LNCAP (cell line): ENCODE data around the gene MYO9B.
A peak's percentile ranks its signal among the peaks of the same experiment; 100 is the strongest.

Experiments used
- TF ChIP-seq, protein P1 (sequence below): fragments of 450-650 bp; IDR thresholded peaks from 2 replicates; pipeline ENCODE4 v1.5.1; 2017; ENCODE audit warnings: mild to moderate bottlenecking

MYO9B gene

DNA sequence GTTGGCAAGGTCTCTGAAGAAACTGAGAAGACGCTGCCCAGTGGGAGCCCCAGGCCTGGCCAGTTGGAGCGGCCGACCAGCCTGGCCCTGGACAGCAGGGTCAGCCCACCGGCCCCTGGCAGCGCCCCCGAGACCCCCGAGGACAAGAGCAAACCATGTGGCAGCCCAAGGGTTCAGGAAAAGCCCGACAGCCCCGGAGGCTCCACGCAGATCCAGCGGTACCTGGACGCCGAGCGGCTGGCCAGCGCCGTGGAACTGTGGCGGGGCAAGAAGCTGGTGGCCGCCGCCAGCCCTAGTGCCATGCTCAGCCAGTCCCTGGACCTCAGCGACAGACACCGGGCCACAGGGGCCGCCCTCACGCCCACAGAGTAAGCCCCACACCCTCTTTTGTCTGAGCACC is 119.5 kb downstream of the MYO9B start:
- TF ChIP-seq, protein P1, sequence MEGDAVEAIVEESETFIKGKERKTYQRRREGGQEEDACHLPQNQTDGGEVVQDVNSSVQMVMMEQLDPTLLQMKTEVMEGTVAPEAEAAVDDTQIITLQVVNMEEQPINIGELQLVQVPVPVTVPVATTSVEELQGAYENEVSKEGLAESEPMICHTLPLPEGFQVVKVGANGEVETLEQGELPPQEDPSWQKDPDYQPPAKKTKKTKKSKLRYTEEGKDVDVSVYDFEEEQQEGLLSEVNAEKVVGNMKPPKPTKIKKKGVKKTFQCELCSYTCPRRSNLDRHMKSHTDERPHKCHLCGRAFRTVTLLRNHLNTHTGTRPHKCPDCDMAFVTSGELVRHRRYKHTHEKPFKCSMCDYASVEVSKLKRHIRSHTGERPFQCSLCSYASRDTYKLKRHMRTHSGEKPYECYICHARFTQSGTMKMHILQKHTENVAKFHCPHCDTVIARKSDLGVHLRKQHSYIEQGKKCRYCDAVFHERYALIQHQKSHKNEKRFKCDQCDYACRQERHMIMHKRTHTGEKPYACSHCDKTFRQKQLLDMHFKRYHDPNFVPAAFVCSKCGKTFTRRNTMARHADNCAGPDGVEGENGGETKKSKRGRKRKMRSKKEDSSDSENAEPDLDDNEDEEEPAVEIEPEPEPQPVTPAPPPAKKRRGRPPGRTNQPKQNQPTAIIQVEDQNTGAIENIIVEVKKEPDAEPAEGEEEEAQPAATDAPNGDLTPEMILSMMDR: no peak

DNA sequence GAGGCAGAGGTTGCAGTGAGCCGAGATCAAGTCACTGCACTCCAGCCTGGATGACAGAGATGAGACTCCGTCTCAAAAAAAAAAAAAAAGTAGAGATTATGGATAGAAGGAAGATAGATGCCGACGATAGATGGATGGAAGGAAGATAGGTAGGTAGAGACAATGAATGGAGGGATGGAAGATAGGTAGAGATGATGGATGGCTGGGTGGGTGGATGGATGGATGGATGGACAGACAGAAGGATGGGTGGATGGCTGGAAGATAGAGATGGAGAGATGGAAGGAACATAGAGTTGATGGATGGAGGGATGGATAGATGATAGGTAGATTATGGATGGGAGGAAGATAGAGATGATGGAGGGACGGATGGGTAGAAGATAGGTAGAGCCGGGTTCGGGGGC is 121.0 kb downstream of the MYO9B start:
- TF ChIP-seq, protein P1: no peak

GRCh38 chr19:17197666-17198065 is 122.1 kb downstream of the MYO9B start:
- TF ChIP-seq, protein P1: no peak

GRCh38 chr19:17200408-17201079 is 125.0 kb downstream of the MYO9B start:
- TF ChIP-seq, protein P1: no peak

GRCh38 chr19:17202249-17202648 is 126.7 kb downstream of the MYO9B start:
- TF ChIP-seq, protein P1: no peak

- TF ChIP-seq, protein P1: no peak
Observed at GRCh38 chr19:17202713-17203112, 127.1 kb downstream of the MYO9B start.

DNA sequence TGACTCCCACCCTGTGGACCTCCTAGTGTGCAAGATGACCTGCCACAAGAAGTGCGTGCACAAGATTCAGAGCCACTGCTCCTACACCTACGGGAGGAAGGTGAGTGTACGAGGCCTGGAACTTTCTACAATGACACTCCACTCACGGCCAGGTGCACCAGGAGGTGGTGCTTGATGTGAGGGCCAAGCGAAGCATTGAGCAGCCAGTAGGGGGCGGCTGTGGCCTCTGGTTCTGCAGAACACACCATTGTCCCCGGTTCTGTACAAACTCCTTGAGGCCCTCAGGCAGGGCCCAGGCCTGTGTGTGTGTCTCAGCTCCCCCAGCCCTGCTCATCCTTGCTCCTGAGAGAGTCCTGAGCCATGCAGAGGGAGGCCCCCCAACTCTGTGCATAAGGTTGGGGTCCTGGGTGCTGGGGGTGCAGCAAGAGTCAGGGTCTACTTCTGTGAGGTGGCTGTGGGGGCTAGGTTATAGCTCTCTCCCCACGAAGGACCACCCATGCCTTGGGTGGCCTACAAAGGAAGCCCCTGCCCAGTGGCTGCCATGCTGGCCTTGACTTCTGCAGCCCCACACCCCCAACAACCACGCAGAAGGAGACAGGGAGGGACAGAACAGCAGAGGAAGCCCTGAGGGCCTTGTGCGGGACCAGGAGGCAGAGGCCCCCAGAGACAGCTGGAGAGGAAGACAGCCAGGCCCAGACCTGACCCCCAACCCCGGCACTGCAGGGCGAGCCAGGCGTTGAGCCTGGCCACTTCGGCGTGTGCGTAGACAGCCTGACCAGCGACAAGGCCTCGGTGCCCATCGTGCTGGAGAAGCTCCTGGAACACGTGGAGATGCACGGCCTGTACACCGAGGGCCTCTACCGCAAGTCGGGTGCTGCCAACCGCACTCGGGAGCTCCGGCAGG is 129.9 kb downstream of the MYO9B start:
- TF ChIP-seq, protein P1: peak; percentile 64
